Measurements from ENCODE around the gene MN1.

The MN1 gene

DNA sequence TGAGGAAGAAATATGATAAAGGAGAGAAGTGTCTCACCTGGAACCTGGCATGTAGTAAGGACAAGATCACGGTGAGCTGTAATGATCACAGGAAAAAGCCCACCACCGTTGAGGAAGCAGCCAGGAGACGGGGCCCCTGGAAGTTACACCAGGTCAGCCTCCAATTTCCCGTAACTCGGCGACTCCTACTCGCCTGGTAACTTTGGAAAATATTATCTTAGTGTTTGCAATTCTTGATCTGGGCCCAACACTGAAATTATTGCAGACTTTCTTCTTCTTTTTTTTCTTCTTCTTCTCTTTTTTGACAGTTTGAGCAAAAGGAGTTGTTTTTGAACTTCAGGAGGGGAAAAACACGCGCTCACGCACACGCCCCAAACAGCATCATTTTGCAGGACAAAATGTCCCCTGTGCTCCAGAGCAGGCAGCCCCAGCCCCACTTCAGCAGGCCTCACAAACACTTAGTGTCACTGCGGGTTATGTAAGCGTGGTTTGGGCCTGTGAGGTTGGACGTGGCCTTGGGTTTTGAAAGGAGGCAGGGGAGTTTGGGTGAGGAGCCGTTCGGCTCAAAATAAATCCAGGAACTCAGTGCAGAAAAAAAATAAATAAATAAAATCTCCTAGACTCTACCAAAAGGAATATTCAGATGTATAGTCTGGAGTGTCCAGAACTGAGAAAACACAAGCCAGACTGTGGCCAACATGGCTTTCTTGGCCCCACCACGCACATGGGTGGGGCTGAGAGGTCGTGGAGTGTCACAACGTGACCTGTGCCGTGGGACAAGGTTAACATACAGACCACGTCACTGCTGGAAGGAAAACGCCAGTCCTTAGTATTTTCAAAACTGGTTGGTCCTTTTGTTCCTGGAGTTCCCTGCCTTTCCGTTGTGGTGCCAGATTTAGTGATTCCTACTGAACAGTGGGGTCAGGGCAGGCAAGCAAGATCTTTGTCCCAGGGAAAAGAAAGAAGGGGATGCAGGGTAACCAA lies 26.3 kb upstream of the MN1 start:
- DNase-seq (ENCODE audit: low read depth in 3 of 3) = no peak

DNA sequence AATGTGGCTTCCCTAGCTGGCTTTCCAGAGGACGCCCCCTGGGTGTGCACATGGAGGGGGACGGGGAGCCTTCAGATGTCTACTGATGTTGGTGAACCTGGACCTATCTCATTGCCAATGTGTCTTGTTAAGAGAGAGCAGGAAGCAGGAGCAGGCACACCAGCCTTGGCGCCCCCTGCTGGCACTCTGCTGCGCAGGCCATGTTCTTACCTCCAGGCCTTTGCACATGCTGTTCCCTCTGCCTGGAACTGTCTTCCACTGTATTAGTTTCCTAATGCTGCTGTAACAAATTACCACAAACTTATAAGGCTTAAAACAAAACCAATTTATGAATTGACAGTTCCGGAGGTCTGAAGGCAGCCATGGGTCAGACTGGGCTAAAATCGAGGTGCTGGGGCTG lies 23.6 kb upstream of the MN1 start:
- DNase-seq (ENCODE audit: low read depth in 3 of 3) = peak in 1 of 3 experiments; percentile 27

DNA sequence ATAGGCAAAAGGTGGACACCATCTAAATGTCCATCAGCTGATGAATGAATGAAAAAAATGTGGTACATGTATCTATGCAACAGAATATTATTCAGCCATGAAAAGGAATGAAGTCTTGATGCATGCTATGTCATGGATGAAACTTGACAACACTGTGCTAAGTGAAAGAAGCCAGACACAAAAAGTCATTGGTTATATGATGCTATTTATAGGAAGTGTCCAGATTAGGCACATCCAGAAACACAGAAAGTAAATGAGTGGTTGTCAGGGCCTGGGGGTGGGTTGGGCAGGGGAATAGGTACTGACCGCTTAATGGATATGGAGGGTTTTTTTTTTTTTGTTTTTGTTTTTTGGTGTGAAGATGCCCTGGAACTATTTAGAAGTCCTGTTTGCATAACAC lies 21.7 kb upstream of the MN1 start:
- DNase-seq (ENCODE audit: low read depth in 3 of 3) = no peak

DNA sequence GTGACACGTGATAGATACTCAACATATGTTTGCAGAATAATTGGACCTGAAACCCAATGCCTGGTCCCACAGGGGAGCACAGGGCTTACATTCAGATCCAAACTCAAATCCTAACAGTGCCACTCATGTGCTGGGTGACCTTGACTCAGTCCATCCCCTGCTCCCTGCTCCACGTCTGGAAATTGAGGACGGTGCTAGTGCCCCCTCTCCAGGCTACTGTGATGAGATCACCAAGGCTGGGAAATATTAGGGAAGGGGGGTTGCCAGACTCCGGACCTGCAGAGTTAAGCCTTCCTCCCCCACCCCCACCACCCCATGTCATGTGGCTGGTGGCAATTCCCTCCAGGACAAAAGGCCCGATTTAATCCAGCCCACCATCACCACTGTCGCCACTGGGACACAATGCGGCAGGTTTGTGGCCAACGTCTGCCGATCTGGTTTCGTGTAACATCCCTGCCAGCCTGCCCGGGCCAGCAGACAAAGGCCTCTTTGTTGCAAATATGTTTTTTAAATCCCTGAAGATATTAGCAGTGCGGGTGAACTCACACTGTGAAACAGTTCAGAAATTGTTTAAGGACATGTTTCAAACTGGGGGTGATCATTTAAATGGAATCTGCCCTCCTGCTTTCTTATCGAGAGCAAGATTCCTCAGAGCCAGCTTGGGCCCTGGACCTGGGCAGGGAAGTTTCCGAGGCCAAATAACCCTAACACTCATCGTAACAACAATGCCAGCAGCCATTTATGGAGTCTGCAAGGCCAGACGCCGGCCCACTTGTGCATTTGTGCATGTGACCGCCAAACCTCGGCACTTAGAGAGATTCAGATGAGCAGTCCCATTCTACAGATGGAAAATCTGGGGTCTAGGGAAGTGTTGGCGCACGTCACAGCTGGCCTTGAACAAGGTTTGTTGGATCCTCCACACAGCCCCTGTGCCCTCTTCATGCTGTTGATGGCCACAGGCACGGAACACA lies 19.6 kb upstream of the MN1 start:
- no peak for DNase-seq (ENCODE audit: low read depth in 3 of 3)

DNA sequence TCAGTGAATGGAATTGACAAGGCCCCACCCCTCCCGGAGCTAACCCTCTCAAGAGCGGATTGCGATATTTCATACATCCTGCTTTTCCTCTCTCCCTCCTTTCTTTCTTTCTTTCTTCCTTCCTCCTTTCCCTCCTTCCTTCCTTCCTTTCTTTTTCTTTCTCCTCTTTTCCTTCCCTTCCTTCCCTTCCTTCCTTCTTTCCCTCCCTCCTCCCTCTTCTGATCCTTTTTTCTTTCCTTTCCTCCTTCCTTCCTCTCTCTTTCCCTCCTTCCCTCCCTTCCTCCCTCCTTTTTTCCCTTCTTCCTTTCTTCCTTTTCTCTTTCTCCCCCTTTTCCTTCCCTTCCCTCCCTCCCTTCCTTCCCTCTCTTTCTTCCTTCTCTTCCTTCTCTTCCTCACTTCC lies 15.0 kb upstream of the MN1 start:
- DNase-seq (ENCODE audit: low read depth in 3 of 3) = no peak

DNA sequence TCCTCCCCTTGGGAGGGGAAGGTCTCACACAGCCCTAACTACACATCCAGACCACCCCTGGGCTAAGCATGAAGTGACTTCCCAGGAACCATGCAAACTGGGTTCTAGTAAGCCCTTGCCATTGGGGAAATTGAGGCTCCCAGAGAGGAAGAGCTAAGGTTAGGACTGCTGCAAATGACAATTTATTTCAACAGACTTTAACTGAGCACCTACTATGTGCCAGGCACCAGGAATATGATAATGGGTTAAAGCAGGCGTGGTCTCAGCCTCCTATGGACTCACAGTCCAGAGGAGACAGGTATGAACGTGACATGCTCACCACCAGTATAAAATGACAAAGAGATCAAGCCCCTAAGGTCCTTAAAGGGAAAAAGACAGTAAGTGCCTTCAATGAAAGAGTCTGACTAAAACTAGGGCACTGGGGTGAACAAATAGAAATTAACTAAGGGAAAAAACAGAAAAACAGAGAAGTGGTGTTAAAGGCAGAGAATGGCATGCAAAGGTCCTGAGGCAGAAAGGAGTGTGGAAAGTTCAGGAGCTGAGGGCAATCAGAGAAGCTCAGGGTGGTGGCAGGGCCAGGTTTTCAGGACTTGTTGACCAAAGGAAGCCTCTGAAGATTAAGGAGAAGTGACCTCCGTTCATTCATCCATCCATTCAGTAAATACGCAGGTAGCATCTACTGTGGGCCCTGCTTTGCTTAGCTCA lies 14.4 kb upstream of the MN1 start:
- no peak for DNase-seq (ENCODE audit: low read depth in 3 of 3)

DNA sequence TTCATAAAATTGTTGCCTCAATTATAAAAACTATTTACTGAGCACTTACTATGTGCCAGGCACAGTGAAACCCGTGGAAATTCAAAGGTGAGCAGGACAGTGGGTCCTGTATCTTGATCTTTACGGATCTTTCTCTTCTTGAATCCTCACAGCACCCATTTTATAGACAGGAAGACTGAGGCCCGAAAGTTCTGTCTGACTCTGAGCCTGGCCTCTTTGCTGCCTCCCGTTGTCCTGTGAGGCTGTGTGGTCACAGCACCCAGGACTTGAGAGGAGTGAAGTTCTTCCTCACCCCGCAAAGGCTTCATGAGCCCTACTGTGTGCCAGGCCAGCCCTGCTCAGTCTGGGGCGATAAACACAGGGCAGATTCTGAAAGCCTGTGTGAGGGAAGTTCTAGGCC lies 13.4 kb upstream of the MN1 start:
- DNase-seq (ENCODE audit: low read depth in 3 of 3) = no peak

DNA sequence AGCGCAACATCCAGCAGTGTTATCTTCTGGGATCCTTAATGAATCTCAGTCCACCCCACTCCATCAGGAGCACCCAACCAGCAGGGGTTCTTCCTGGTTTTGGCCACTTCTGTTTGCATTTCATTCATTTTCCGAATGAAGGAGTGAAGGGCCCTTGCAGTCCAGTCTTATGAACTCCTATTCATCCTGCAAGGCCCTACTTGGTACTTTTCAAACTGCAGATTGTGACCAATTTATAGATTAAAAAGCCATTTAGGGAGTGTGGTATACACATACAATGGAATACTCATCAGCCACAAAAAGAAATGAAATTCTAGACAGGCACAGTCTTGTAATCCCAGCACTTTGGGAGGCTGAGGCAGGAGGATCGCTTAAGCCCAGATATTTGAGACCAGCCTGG lies 10.2 kb upstream of the MN1 start:
- DNase-seq (ENCODE audit: low read depth in 3 of 3) = no peak

DNA sequence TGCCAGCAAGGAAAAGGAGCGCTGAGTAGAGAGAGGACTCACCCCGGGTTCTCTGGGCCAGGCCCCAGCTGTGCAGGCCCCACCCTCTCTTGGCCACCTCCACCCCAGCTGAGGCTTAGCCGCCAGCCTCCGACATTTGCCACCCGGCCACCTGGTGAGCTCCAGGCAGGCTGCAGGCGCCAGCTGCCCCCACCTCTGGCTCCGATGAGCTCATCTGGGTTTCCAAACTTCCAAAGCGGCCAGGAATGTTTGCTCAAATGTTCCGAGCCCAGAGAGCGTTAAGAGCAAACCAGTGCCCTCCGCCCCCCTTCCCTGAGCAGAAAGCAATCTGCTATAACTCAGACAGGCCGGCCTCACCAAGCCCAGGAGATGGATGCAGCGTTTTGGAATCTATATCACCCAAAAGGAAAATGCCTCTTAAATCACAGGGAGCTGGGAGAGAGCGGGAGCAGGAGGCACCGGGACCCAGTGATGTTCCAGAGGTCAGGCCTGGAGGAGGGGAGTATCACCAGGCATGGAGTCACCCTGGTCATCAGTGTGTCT lies 9.1 kb upstream of the MN1 start:
- no peak for DNase-seq (ENCODE audit: low read depth in 3 of 3)

DNA sequence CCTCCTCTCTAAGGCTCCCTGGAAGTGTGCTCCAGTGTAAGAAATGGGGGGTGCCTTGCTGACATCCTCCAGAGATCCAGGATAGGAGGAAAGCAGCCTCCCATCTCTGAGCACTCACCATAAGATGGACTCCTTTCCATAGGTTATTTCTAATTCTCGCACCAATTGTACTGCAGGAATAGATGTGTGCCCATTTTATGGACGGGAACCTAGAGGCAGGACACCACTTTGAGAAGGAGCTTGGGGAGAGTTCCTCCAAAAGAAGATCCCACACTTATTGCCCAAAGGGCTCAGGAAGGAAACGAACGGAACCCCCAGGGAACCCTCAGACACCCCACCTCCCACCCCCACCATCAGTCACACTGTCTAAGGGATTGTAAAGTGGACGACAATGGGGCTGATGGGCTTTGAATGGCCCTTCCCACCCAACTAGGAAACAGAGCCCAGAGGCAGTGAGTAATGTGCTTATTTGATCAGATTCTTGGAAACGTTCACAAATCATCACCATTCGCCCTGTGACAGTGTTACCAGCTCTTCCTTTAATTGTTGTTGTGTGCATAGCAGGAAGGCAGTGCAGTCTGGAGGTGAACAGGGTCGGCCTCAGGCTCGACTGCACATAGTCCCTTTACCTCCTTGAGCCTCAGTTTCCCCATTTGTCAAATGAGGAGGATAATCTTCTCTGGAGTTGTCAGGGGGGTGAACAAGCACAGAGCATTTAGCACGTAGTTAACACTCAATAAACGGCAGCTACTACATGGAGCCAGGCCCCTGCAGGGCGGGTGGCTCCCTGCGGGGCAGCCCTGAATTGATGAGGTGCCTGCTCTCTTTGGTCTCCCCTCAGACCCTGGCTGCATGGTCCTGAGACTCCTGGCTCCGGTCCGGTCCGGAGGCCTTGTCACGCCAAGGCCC lies 8.4 kb upstream of the MN1 start:
- DNase-seq (ENCODE audit: low read depth in 3 of 3) = no peak

DNA sequence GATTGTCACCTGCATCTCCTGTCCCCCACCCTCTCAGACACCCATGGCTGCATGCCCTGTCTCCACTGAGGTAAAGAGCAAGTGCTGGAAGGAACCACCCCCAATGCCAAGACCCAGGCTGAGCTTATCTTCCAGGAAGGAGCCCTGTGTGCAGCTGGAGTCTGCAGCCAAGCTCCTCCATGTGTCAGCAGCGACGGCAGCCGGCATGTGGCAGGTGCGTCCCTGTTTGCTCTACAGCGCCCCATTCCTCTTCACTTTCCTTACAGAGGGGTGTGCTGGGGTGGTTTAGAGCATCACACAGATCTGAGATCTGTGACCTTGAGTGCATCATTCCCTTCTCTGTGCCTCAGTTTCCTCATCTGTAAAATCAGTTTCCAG lies 7.7 kb upstream of the MN1 start:
- DNase-seq (ENCODE audit: low read depth in 3 of 3) = no peak

DNA sequence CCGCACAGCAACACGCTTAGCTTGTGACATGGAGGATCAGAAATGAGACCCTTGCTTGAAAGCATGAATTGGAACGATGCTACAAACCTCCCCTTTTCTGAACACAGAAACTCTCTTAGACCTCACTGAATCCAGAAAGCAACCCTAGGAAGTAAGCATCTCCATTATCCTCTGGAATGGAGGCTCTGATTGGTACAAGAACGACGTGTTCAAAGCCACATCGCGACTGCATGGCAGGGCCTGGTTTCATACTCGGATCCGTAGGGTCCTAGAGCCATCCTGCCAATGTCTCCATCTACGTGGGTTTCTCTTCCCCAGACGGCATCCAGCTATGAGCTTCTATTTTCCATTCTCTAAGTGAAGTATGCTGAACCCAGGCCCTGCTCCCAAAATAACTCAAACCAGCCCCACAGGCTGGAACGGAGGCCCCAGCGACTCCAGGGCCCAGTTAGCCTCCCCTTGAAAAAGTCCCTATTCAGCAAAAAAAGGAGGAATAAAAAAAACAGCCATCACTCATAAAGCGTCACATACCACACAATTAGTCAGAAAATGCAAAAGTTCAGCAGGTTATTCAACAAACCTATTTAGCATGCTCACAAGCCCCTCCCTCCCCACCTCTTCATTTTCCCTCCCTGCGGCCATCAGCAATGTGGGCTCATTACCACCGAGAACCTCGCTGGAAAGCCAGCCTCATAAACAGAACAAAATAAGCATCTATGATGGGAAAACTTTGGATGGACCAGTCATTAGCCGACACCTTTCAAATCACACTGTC lies 7.1 kb upstream of the MN1 start:
- no peak for DNase-seq (ENCODE audit: low read depth in 3 of 3)

DNA sequence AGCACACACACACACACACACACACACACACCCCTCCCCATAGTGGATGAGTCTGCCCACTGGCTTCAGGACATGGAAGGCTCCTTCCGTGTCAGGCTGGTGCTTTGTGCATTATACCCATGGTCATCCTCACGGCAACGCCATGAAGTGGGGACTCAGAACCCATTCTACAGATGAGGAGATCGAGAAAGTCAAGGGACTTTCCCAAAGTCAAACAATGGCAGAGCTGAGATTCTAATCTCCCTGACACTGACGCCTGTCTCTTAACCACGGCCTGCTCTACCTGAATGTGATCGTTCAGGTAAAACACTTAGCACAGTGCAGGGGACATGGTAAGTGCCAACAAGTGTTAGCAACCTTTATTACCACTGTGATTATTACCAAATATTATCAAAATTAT lies 4.3 kb upstream of the MN1 start:
- DNase-seq (ENCODE audit: low read depth in 3 of 3) = no peak

DNA sequence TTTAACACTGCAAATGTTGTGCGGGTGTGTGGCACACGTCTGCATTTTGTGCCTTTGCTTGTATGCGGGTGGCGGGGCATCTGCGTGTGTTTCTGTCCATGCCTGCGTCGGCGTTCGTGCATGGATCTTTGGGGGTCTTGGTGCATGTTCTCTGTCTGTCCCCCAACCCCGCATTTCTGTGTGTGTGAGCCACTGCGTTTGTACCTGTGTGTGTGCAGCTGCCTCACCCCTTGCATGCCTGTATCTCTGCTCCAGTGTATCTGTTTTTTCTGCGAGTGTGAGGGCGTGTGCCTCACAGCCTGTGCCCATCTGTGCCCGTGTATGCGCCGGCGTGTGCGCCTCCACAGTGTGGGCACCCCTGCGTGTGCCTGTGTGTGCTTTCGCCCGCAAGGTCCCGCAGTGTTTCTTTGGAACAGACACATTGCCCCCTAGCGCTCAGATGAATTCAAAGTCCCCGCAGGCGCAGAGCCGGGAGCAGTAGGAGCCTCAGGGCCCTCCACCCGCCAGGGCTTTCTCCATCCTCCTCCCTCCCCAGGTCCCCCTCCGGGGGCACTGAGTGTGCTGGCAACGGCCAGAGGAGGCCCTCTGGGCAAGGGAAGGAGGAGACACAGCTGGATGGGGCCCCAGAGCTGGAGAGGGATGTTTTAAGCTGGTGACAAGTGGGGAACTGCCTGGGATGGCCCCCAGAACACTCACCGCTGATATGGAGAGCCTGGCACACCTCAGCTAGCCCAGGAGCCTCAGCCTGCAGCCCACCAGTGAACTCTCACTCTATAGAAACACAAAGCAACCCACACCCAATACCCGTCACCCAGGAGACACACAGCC lies 3.1 kb upstream of the MN1 start:
- peak in 1 of 3 experiments; percentile 56 for DNase-seq (ENCODE audit: low read depth in 3 of 3)

DNA sequence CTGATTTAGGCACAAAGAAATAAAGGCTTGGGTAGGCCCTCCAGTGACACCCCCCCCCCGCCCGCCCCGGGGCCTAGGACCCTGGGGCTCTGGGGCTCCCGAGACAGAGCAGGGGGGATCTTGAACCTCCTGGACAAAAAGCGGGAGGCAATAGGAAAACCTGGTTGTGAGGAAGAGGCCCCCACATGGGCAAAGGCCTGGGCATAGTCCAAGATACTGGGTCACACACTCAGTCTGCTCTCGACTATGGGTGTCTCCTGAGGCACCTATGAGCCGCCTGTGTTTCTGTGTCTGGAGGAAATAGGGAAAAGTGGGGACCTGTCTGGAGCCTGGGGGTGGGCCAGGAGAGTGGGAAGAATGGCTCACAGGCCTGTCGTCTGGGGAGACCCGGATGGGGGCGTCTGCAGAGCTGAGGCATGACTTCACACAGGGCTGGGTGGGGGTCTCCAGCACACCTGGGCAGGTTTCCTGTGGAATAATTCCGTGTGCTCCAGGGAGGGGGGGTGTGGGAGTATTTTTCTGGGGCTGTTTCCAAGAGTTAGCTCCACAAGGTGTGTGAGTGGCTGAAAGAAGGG lies 2.4 kb upstream of the MN1 start:
- DNase-seq (ENCODE audit: low read depth in 3 of 3) = no peak

DNA sequence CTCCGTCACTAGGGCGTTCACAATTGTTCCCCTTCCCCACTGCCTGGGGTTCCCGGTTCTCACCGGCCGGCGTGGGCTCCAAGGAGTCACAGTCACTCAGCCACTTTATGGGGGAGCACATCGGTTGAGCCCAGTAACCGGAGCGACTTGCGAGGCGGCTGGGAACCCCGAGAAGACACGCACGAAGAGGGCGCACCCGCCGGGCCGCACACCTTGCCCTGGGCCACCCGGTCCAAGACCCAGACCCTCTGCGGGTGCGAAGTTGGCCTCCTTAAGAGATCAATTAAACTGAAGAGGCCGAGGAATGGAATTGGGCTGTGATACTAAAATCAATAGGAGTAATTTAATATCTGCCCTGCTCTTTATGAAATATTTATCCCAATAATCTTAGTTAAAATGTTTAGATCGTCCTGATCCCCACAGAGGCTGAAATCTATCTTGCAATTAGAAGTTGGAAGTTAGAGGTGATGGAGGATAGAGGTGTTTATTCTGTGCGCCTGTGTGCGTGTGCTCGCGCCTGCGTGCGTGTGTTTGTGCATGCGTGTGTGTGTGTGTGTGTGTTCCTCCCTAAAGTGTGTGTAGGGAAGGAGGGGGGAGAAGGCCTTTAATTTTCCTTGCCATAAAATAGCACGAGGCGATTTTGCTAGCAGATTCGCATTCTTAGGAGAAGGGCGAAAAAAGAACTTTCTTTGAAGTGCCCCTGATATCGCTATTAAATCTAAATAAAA lies 954 bp upstream of the MN1 start:
- no peak for DNase-seq (ENCODE audit: low read depth in 3 of 3)

DNA sequence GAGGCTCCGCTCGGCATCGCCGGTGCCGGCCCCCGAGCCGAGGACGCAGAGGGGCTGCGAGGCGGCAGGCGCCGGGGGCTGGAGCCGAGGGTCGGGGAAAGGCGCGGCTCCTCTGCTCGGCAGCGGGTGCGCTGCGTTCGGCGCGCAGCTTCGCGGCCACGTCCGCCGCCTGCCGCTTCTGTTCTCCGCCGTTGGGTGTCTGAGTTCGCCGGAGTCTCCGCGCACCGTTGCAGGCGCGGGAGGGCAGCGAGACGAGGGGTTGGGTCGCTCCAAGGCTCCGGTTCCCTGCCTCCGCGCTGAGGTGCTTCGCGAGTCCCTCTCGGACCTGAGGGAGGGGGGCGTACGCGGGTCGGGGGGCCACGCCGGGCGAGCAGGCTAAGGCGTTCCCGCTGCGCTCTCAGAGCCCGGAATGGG lies 347 bp downstream of the MN1 start:
- DNase-seq (ENCODE audit: low read depth in 3 of 3) = peak in 1 of 3 experiments; percentile 12
